Measurements from ENCODE around the gene NECAB2.

DNA sequence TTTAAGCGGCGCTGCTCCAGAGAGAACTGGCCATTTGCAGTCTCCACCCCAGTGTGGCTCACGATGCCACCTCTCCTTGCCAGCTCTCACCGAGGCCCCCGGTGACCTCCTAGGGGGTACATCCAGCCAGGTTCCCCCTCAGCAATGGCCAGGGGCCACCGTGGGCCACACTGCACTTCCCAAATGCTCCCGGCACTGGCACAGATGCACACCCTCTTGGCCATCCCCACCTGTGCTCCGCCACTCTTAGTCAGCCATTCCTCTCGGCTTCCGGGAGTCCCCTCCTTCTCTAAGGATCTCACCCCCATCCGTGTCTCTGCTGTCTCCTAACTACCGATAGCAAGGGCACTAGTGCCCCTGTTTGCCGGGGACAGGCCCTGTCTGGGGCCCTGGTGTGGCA, 43.4 kb upstream of the NECAB2 start:
- no peak for TF ChIP-seq EZH2 (IDR thresholded peaks at IDR 0.05; ENCODE audit: borderline replicate concordance, low read length)
- TF ChIP-seq, protein P1, sequence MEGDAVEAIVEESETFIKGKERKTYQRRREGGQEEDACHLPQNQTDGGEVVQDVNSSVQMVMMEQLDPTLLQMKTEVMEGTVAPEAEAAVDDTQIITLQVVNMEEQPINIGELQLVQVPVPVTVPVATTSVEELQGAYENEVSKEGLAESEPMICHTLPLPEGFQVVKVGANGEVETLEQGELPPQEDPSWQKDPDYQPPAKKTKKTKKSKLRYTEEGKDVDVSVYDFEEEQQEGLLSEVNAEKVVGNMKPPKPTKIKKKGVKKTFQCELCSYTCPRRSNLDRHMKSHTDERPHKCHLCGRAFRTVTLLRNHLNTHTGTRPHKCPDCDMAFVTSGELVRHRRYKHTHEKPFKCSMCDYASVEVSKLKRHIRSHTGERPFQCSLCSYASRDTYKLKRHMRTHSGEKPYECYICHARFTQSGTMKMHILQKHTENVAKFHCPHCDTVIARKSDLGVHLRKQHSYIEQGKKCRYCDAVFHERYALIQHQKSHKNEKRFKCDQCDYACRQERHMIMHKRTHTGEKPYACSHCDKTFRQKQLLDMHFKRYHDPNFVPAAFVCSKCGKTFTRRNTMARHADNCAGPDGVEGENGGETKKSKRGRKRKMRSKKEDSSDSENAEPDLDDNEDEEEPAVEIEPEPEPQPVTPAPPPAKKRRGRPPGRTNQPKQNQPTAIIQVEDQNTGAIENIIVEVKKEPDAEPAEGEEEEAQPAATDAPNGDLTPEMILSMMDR (conservative IDR thresholded peaks at IDR 0.05 in 1 of 2, IDR thresholded peaks at IDR 0.05 in 1 of 2; ENCODE audit: extremely low read depth in 1 of 2, insufficient read depth in 1 of 2, low read depth in 1 of 2, low read length in 2 of 2), result no peak

Data from mammary epithelial cell (primary cell).